Stomach (tissue), 4 donors: ENCODE results near the gene RNF115.

ENCODE experiments used
- POLR2A ChIP-seq, 4 donors: fragments of 450-650 bp; IDR thresholded peaks; one replicate each; pipeline ENCODE4 v1.6.1; 2016; ENCODE audit warnings: antibody characterized with exemption in 4 of 4, control low read depth in 2 of 4, mild to moderate bottlenecking in 1 of 4, moderate library complexity in 1 of 4
- POLR2AphosphoS5 ChIP-seq, 3 donors: sonication (generic); formaldehyde crosslinking; IDR thresholded peaks; one replicate each; pipeline ENCODE4 v1.6.1; 2016; ENCODE audit warnings: antibody characterized with exemption in 3 of 3
- TF ChIP-seq, protein P1 (sequence below), 7 experiments: fragments of 450-650 bp in 4 of 7; fragments of 200-600 bp in 3 of 7; sonication (generic) in 3 of 7; IDR thresholded peaks; one replicate each; pipeline ENCODE4 v1.5.1; 2016 to 2019; ENCODE audit warnings: antibody characterized with exemption in 7 of 7, control low read depth in 2 of 7, mild to moderate bottlenecking in 1 of 7

DNA sequence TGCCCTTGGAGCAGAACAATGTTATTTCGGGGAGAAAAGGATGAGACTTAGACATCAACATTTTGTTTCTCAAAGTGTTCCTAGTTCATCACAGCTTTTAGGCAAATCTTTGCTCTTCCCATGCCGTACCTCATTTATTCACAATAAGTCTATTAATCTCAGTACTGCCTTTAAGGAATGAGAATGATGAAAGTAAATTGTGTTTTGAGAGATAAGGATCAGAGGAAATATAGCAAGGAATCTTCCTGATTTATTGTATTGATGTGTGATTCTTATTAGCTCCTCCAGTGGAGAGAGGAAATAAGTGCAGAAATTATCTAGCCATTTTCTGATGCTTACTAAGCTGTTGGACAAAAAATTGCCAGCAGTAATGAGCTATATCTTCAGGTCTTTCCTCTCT, 2.1 kb upstream of the RNF115 start:
- TF ChIP-seq, protein P1, sequence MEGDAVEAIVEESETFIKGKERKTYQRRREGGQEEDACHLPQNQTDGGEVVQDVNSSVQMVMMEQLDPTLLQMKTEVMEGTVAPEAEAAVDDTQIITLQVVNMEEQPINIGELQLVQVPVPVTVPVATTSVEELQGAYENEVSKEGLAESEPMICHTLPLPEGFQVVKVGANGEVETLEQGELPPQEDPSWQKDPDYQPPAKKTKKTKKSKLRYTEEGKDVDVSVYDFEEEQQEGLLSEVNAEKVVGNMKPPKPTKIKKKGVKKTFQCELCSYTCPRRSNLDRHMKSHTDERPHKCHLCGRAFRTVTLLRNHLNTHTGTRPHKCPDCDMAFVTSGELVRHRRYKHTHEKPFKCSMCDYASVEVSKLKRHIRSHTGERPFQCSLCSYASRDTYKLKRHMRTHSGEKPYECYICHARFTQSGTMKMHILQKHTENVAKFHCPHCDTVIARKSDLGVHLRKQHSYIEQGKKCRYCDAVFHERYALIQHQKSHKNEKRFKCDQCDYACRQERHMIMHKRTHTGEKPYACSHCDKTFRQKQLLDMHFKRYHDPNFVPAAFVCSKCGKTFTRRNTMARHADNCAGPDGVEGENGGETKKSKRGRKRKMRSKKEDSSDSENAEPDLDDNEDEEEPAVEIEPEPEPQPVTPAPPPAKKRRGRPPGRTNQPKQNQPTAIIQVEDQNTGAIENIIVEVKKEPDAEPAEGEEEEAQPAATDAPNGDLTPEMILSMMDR (IDR thresholded peaks at IDR 0.05): no peak
- TF ChIP-seq POLR2A (IDR thresholded peaks at IDR 0.05): no peak
- TF ChIP-seq POLR2AphosphoS5 (IDR thresholded peaks at IDR 0.05): no peak
